ENCODE data around the gene AJAP1. TPM values are rescaled to one million over a fixed set of nuclear protein-coding genes. Genes with fewer than 3 reads are reported as not detected.

AJAP1 gene
- total RNA-seq, 5 donors from 2014 or later (not counting 1 experiment from before 2014, with no cell fraction given) = 0.44 to 4.4 (median 0.61) TPM

DNA sequence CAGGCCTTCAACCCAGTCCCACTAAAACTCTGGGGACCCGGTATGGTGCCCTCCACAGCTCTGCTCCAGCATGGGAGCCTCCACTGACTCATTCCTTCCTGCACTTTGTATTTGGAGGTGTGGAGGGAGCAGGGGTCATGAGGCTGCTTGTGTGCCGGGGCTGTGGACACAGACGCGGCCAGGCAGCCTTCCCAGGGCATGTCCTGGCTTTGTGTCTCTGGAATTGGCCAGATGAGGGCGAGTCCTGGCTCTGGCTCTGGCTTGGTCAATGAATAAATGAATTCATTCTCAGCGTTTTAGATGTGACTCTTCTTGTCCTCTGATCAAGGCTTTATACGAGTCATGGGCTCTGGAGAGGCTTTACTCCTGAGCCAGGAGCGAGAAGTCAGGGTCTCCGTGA, 19.1 kb downstream of the AJAP1 start:
- no peaks in the 10 kb centered on the region for H3K4me1 ChIP-seq (ENCODE audit: control insufficient read depth in 1 of 2, extremely low read depth in 1 of 2, insufficient read depth in 2 of 2, low read length in 2 of 2)
- DNase-seq (no peak), ATAC-seq (replicated peaks in 1 of 4) (no peak)
- peaks cover 5 to 10% (median 6%) of the 10 kb centered on the region in 3 donors for H3K9me3 Mint-ChIP-seq
- H3K4me3 Mint-ChIP-seq = no peak overlapping the region
- ChIA-PET POLR2A (no interaction called here), CTCF (no interaction called here)
- H3K27me3 Mint-ChIP-seq = peaks cover 0 to 9% of the 10 kb centered on the region in 2 donors
- H3K4me3 ChIP-seq (ENCODE audit: control insufficient read depth in 1 of 2, extremely low read depth in 1 of 2, low read length in 1 of 2) = no peak overlapping the region
- H3K4me1 Mint-ChIP-seq = no peaks in the 10 kb centered on the region
- 83% methylated on average over 6 of the region's 9 CpGs for WGBS (ENCODE audit: insufficient coverage)
- H3K27ac ChIP-seq (ENCODE audit: low read length) = no peak overlapping the region
- peaks cover 0 to 17% of the 10 kb centered on the region in 2 experiments for H3K27me3 ChIP-seq (replicated peaks in 1 of 2; ENCODE audit: control insufficient read depth in 2 of 2, extremely low read depth in 1 of 2, insufficient read depth in 2 of 2, low read length in 1 of 2)
- H3K36me3 Mint-ChIP-seq = no peaks in the 10 kb centered on the region
- H3K9me3 ChIP-seq = no peaks in the 10 kb centered on the region
- H3K36me3 ChIP-seq (ENCODE audit: control insufficient read depth in 2 of 2, extremely low read depth in 1 of 2, insufficient read depth in 1 of 2, low read length in 1 of 2) = no peaks in the 10 kb centered on the region
- H3K27ac Mint-ChIP-seq = no peak overlapping the region

DNA sequence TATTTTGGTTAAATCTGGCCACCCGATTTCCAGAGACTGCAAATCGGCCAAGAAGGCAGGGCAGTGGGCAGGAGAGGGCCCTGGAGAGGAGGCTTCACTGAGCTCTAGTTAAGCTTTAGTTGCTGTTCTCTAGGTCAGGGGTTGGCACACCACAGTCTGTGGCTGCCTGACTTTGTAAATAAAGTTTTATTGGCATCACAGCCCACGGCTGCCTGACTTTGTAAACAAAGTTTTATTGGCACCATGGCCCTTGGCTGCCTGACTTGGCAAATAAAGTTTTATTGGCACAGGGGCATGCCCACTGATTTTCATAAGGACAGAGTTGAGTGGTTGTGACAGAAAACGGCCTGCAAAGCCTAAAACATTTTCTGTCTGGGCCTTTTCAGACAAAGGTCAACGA, 19.7 kb downstream of the AJAP1 start:
- Mint-ChIP-seq H3K27me3 (peaks cover 0 to 9% of the 10 kb centered on the region in 2 donors), H3K36me3 (no peaks in the 10 kb centered on the region), H3K9me3 (peaks cover 8 to 15% (median 11%) of the 10 kb centered on the region in 3 donors), H3K27ac (no peak overlapping the region), H3K4me3 (no peak overlapping the region), H3K4me1 (no peaks in the 10 kb centered on the region)
- DNase-seq = no peak
- ChIA-PET POLR2A (no interaction called here), CTCF (no interaction called here)
- no peak overlapping the region for H3K27ac ChIP-seq (ENCODE audit: low read length)
- H3K4me3 ChIP-seq (ENCODE audit: control insufficient read depth in 1 of 2, extremely low read depth in 1 of 2, low read length in 1 of 2) = no peak overlapping the region
- ATAC-seq (replicated peaks in 1 of 4) = no peak
- H3K27me3 ChIP-seq (replicated peaks in 1 of 2; ENCODE audit: control insufficient read depth in 2 of 2, extremely low read depth in 1 of 2, insufficient read depth in 2 of 2, low read length in 1 of 2) = peaks cover 0 to 17% of the 10 kb centered on the region in 2 experiments
- no peaks in the 10 kb centered on the region for H3K36me3 ChIP-seq (ENCODE audit: control insufficient read depth in 2 of 2, extremely low read depth in 1 of 2, insufficient read depth in 1 of 2, low read length in 1 of 2)
- 82% methylated on average over 5 of the region's 5 CpGs for WGBS (ENCODE audit: insufficient coverage)
- H3K9me3 ChIP-seq = no peaks in the 10 kb centered on the region
- H3K4me1 ChIP-seq (ENCODE audit: control insufficient read depth in 1 of 2, extremely low read depth in 1 of 2, insufficient read depth in 2 of 2, low read length in 2 of 2) = no peaks in the 10 kb centered on the region

DNA sequence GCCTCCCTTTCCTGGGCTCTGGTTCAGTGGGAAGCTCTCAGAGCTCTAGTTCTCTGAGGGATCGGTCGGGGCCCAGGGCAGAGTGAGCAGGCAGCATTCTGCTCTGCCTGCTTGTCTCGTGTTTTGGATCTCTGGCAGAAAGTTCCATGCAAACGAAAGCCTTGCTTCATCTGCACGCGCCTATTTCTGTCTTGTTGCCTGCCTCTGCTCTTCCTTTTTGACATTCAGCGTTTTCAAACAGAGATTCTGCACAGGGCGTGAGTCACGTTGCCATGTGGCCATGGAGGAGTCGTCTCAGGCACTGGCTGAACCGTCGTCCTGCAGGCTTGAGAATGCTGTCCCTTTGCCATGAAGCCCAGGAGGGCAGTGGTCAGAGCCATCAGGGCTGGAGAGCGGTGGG, 20.3 kb downstream of the AJAP1 start:
- Mint-ChIP-seq H3K4me1 (no peaks in the 10 kb centered on the region), H3K9me3 (peaks cover 11 to 18% (median 12%) of the 10 kb centered on the region in 3 donors), H3K36me3 (no peaks in the 10 kb centered on the region), H3K27ac (no peak overlapping the region), H3K4me3 (no peak overlapping the region), H3K27me3 (peaks cover 0 to 9% of the 10 kb centered on the region in 2 donors)
- CTCF ChIA-PET = no interaction called here
- POLR2A ChIA-PET = no interaction called here
- Histone ChIP-seq H3K9me3 (no peaks in the 10 kb centered on the region), H3K27me3 (replicated peaks in 1 of 2; ENCODE audit: control insufficient read depth in 2 of 2, extremely low read depth in 1 of 2, insufficient read depth in 2 of 2, low read length in 1 of 2) (peaks cover 0 to 17% of the 10 kb centered on the region in 2 experiments), H3K4me3 (ENCODE audit: control insufficient read depth in 1 of 2, extremely low read depth in 1 of 2, low read length in 1 of 2) (no peak overlapping the region), H3K27ac (ENCODE audit: low read length) (no peak overlapping the region), H3K4me1 (ENCODE audit: control insufficient read depth in 1 of 2, extremely low read depth in 1 of 2, insufficient read depth in 2 of 2, low read length in 2 of 2) (no peaks in the 10 kb centered on the region), H3K36me3 (ENCODE audit: control insufficient read depth in 2 of 2, extremely low read depth in 1 of 2, insufficient read depth in 1 of 2, low read length in 1 of 2) (no peaks in the 10 kb centered on the region)
- WGBS (ENCODE audit: insufficient coverage) = 77% methylated on average over 7 of the region's 13 CpGs
- ATAC-seq (replicated peaks in 1 of 4) (no peak), DNase-seq (no peak)

DNA sequence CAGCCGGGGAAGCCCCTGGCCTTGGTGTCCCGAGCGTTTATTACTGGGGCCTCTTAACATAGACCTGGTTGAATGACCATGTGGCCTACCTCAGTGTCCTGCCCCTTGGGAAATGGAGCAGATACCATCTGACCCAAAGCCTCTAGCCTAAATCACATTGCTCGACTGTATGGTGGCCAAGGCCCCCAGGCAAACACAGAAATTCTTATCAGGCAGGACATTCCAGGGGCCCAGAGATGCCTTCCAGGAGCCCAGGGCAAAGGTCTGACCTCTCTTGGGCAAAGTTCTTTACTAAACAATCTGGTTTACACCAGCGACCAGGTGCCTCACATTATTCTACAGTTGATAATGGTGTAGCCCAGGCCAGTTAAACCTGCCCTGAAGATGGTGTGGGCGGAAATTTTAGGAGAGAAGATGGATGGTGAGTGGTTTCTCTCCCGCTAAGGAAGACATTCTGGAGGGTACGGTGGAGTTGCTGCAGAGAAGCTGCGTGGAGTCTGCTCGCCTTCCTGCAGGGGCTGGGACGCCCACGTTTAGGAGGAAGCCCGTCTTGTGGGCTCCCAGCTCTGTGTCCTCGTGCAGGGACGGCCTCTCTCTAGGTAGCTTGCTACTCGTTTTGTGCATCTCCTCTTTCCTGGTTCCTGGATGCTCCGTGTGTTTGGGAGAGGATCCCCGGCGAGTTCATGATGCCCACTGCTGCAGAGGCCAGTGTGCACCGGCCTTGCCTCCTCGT, 21.2 kb downstream of the AJAP1 start:
- no peaks in the 10 kb centered on the region for H3K36me3 ChIP-seq (ENCODE audit: control insufficient read depth in 2 of 2, extremely low read depth in 1 of 2, insufficient read depth in 1 of 2, low read length in 1 of 2)
- Mint-ChIP-seq H3K36me3 (no peaks in the 10 kb centered on the region), H3K4me3 (no peak overlapping the region), H3K27me3 (peaks cover 0 to 9% of the 10 kb centered on the region in 2 donors), H3K4me1 (no peaks in the 10 kb centered on the region), H3K27ac (no peak overlapping the region), H3K9me3 (peaks cover 11 to 26% (median 21%) of the 10 kb centered on the region in 3 donors)
- no peak for ATAC-seq (replicated peaks in 1 of 4)
- H3K4me1 ChIP-seq (ENCODE audit: control insufficient read depth in 1 of 2, extremely low read depth in 1 of 2, insufficient read depth in 2 of 2, low read length in 2 of 2) = no peaks in the 10 kb centered on the region
- H3K27me3 ChIP-seq (replicated peaks in 1 of 2; ENCODE audit: control insufficient read depth in 2 of 2, extremely low read depth in 1 of 2, insufficient read depth in 2 of 2, low read length in 1 of 2) = peaks cover 0 to 15% of the 10 kb centered on the region in 2 experiments
- ChIA-PET POLR2A (no interaction called here), CTCF (no interaction called here)
- H3K4me3 ChIP-seq (ENCODE audit: control insufficient read depth in 1 of 2, extremely low read depth in 1 of 2, low read length in 1 of 2) = no peak overlapping the region
- WGBS (ENCODE audit: insufficient coverage) = 73% methylated on average over 15 of the region's 21 CpGs
- H3K9me3 ChIP-seq = no peaks in the 10 kb centered on the region
- no peak overlapping the region for H3K27ac ChIP-seq (ENCODE audit: low read length)
- no peak for DNase-seq

DNA sequence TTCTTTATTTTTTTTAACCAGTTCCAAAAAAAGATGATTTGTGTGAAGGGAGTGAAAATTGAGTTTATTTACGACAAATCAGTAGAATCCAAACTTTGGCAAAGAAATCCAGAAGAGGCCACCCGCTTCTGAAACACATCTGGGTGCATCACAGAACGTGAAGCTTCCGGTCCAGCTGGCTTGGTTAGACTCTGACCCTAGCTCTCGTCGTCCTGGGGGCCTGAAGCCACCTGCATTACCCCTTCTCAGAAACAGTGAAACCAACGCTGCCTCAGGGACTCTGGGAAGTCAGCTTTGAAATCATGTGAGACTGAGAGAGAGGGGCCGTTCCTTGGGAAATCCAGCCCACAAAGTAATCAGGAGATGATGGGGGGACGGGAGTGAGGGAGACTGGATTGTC, 21.8 kb downstream of the AJAP1 start:
- Mint-ChIP-seq H3K9me3 (peaks cover 11 to 30% (median 24%) of the 10 kb centered on the region in 3 donors), H3K27me3 (peaks cover 0 to 9% of the 10 kb centered on the region in 2 donors), H3K4me3 (no peak overlapping the region), H3K27ac (no peak overlapping the region), H3K36me3 (no peaks in the 10 kb centered on the region), H3K4me1 (no peaks in the 10 kb centered on the region)
- ChIA-PET POLR2A (no interaction called here), CTCF (no interaction called here)
- Histone ChIP-seq H3K4me3 (ENCODE audit: control insufficient read depth in 1 of 2, extremely low read depth in 1 of 2, low read length in 1 of 2) (no peak overlapping the region), H3K36me3 (ENCODE audit: control insufficient read depth in 2 of 2, extremely low read depth in 1 of 2, insufficient read depth in 1 of 2, low read length in 1 of 2) (no peaks in the 10 kb centered on the region), H3K27me3 (replicated peaks in 1 of 2; ENCODE audit: control insufficient read depth in 2 of 2, extremely low read depth in 1 of 2, insufficient read depth in 2 of 2, low read length in 1 of 2) (peaks cover 0 to 15% of the 10 kb centered on the region in 2 experiments), H3K27ac (ENCODE audit: low read length) (no peak overlapping the region), H3K9me3 (no peaks in the 10 kb centered on the region), H3K4me1 (ENCODE audit: control insufficient read depth in 1 of 2, extremely low read depth in 1 of 2, insufficient read depth in 2 of 2, low read length in 2 of 2) (no peaks in the 10 kb centered on the region)
- DNase-seq (no peak), ATAC-seq (replicated peaks in 1 of 4) (no peak)
- no CpG with 5 or more reads among the region's 9 CpGs for WGBS (ENCODE audit: insufficient coverage)

DNA sequence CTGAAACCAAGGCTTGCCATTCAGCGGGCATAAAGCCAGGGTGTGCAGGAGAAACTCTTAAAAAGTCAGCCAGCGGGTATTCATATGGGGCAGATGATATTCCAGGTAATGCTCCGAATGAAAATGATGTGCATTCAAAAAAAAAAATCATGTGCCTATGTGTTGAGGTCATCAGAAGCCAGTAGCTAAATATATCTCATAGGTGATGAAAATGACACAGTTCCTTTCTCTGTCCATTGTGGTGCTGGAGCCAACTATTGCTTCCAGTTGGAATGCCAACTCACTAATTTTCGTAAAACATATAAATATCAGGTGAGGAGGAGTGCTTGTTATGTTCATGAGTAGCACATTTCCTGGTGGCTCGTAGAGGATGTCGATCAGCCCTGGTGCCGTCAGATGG, 23.2 kb downstream of the AJAP1 start:
- no peaks in the 10 kb centered on the region for H3K9me3 ChIP-seq
- no peak overlapping the region for H3K4me3 ChIP-seq (ENCODE audit: control insufficient read depth in 1 of 2, extremely low read depth in 1 of 2, low read length in 1 of 2)
- POLR2A ChIA-PET = no interaction called here
- 73% methylated on average over 4 of the region's 7 CpGs for WGBS (ENCODE audit: insufficient coverage)
- no peaks in the 10 kb centered on the region for H3K4me1 ChIP-seq (ENCODE audit: control insufficient read depth in 1 of 2, extremely low read depth in 1 of 2, insufficient read depth in 2 of 2, low read length in 2 of 2)
- H3K27me3 ChIP-seq (replicated peaks in 1 of 2; ENCODE audit: control insufficient read depth in 2 of 2, extremely low read depth in 1 of 2, insufficient read depth in 2 of 2, low read length in 1 of 2) = peaks cover 0 to 10% of the 10 kb centered on the region in 2 experiments
- ATAC-seq (replicated peaks in 1 of 4) = no peak
- no peak for DNase-seq
- Mint-ChIP-seq H3K36me3 (no peaks in the 10 kb centered on the region), H3K4me1 (no peaks in the 10 kb centered on the region), H3K9me3 (peaks cover 11 to 30% (median 24%) of the 10 kb centered on the region in 3 donors), H3K27me3 (peaks cover 0 to 8% of the 10 kb centered on the region in 2 donors), H3K4me3 (no peak overlapping the region), H3K27ac (no peak overlapping the region)
- H3K36me3 ChIP-seq (ENCODE audit: control insufficient read depth in 2 of 2, extremely low read depth in 1 of 2, insufficient read depth in 1 of 2, low read length in 1 of 2) = no peaks in the 10 kb centered on the region
- H3K27ac ChIP-seq (ENCODE audit: low read length) = no peak overlapping the region
- CTCF ChIA-PET = no interaction called here

All from T-cell (primary cell).